Spinal cord (tissue), 10 donors: Measurements from ENCODE around the gene CEP44. TPM values are rescaled to one million over a fixed set of nuclear protein-coding genes. Genes with fewer than 3 reads are reported as not detected.

Experiments used
- DNase-seq, 6 donors: peaks; one replicate each; pipeline versions ENCODE4 v3.0.0 to v3.0.0-alpha.2; 2013 to 2015; ENCODE audit warnings: low spot score in 6 of 6, low read depth in 4 of 6
- H3K27ac ChIP-seq: one replicate; pipeline ENCODE4 v1.5.1; 2013; ENCODE audit warnings: low read depth, low read length, control low read depth
- H3K27me3 ChIP-seq: one replicate; pipeline ENCODE4 v1.6.1; 2013; ENCODE audit warnings: low read length; ENCODE audit not compliant: control insufficient read depth, insufficient read depth
- H3K36me3 ChIP-seq: one replicate; pipeline ENCODE4 v1.6.1; 2013; ENCODE audit warnings: low read length; ENCODE audit not compliant: control insufficient read depth, insufficient read depth
- H3K4me1 ChIP-seq: one replicate; pipeline ENCODE4 v1.6.1; 2013; ENCODE audit warnings: low read length; ENCODE audit not compliant: control insufficient read depth, insufficient read depth
- H3K4me3 ChIP-seq: one replicate; pipeline ENCODE4 v1.5.1; 2013; ENCODE audit warnings: low read depth, low read length, control low read depth
- H3K9me3 ChIP-seq: one replicate; pipeline ENCODE4 v1.6.1; 2013; ENCODE audit warnings: low read length; ENCODE audit not compliant: control insufficient read depth, insufficient read depth
- WGBS: methylation state at CpG from one replicate; pipeline ENCODE4 v1.1.5; 2013; ENCODE audit warnings: missing lambda C conversion rate; ENCODE audit not compliant: insufficient coverage; 5-methylcytosine and 5-hydroxymethylcytosine counted together
- polyA plus RNA-seq, 2 donors: library from polyadenylated mRNA; unstranded; fragments of 120-200 nt; gene quantifications; one replicate each; pipeline ENCODE4 v1.2.1, GENCODE V29; 2013; ENCODE audit not compliant: insufficient read length in 2 of 2
- total RNA-seq, 2 donors: library from RNA; depleted of rRNA in 1 of 2; stranded (reverse); fragments of 120-200 nt in 1 of 2; fragments of >200 nt in 1 of 2; gene quantifications; one replicate each; pipeline versions ENCODE4 v1.2.3 to v1.2.4, GENCODE V29; 2013 to 2014
- donor health status: healthy.

Gene CEP44
- total and polyA plus RNA-seq, 4 donors: 12.6 to 32.9 (median 16.8) TPM

DNA sequence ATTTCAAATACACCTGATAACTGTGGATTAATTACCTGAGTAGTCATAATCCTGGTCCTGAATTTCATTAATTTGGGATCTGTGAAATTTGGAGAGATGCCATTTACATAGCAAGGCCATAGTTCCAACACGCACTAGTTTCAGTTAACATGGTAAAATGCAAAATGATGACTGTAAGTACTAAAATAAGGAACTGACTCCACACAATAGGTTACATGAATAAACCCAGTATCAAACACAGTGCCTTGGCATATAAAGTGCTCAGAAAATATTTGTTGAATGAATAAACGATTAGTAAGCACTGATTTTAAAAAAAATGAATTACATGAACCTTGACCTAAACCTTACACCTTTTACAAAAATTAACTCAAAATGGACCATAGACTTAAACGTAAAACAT, 9.3 kb upstream of the CEP44 start:
- Histone ChIP-seq H3K27me3 (no peaks in the 10 kb centered on the region), H3K27ac (no peak overlapping the region), H3K4me3 (no peak overlapping the region), H3K36me3 (no peaks in the 10 kb centered on the region), H3K4me1 (no peaks in the 10 kb centered on the region), H3K9me3 (peaks cover under 1% of the 10 kb centered on the region)
- DNase-seq: no peak
- no CpG with 5 or more reads among the region's 3 CpGs for WGBS

DNA sequence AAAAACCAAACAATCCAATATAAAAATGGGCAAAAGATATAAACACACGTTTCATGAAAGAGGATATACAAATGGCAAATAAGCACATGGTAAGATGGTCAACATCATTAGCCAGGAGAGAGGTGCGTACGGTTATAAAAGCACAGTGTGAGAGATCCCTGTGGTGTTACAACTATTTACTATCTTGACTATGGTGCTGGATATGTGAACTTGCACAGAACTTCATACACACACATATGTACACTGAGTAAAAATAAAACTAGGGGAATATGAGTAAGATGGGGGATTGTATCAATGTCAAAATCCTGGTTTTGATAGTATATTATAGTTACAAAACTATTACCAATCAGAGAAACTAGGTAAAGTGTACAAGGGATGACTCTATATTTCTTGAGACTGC, 8.6 kb upstream of the CEP44 start:
- WGBS: no CpG with 5 or more reads among the region's 3 CpGs
- Histone ChIP-seq H3K27ac (no peak overlapping the region), H3K36me3 (no peaks in the 10 kb centered on the region), H3K27me3 (no peaks in the 10 kb centered on the region), H3K4me3 (no peak overlapping the region), H3K4me1 (no peaks in the 10 kb centered on the region), H3K9me3 (peaks cover 2% of the 10 kb centered on the region)
- DNase-seq: no peak

DNA sequence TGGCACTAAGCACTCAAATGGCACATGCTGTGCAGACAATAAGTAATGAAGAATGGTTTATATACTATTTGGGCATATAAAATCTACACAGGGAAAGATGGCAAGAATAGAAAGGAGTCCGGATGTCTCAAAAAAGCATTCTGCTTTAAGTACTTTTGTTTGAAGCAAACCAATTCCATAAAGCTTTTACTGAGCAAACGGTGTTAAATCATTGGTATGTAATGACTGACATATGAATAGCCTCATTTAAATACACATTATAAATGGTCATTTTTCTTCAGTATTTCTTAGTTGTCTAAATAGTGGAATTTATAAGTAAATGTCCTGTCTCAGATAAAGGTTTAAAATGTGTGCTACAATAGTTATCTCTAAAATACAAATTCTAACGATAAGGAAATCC, 6.3 kb upstream of the CEP44 start:
- no peak overlapping the region for H3K27ac ChIP-seq
- no CpG with 5 or more reads among the region's 3 CpGs for WGBS
- H3K4me1 ChIP-seq: no peaks in the 10 kb centered on the region

DNA sequence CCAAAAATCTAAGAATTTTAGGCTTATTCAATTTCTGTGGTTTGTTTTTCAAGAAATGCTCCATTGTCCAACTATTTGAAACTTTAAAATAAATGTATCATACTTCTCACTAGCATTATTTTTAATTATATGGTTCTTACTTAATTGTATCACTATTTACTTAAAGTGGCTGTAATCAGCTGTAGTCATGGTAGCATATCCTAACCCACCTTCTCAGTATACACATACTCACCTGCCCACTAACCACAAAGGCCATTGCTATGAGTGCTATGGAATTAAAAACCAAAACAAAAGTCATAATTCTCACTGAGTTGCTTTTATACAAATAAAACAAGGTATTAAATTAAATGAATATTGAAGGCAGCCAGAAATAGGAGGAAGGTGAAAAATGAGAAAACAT, 5.2 kb upstream of the CEP44 start:
- Histone ChIP-seq H3K4me3 (no peak overlapping the region), H3K4me1 (no peaks in the 10 kb centered on the region), H3K27me3 (no peaks in the 10 kb centered on the region), H3K27ac (no peak overlapping the region), H3K36me3 (no peaks in the 10 kb centered on the region), H3K9me3 (peaks cover 2% of the 10 kb centered on the region)
- DNase-seq: no peak

More for the DNA sequence above, 6.3 kb upstream of the CEP44 start:
- Histone ChIP-seq H3K9me3 (peaks cover 2% of the 10 kb centered on the region), H3K4me3 (no peak overlapping the region), H3K27me3 (no peaks in the 10 kb centered on the region), H3K36me3 (no peaks in the 10 kb centered on the region)
- no peak for DNase-seq

DNA sequence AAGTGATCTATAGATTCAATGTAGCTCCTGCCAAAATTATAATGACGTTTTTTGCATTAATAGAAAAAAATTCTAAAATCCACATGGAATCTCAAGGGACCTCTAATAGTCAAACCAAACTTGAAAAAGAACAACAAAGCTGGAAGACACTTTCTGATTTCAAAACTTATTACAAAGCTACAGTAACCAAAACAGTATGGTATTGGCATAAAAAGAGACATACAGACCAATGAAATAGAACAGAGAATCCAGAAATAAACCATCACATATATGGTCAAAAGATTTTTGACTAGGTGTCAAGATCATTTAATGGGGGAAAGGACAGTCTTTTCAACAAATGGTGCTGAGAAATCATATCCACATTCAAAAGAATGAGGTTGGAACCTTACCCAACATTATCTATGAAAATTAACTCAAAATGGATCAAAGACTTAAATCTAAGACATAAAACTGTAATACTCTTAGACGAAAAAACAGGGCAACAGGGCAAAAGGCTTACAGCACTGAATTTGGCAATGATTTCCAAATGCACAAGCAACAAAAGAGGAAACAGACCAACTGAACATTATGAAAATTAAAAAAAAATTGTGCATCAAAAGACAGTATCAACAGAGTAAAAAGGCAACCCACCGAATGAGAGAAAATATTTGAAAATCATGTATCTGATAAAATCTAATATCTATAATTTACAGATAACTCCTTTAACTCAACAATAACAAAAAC, 4.1 kb upstream of the CEP44 start:
- Histone ChIP-seq H3K36me3 (no peaks in the 10 kb centered on the region), H3K4me1 (no peaks in the 10 kb centered on the region), H3K9me3 (peaks cover 2% of the 10 kb centered on the region), H3K27ac (no peak overlapping the region), H3K4me3 (no peak overlapping the region), H3K27me3 (no peaks in the 10 kb centered on the region)
- WGBS: no CpG with 5 or more reads among the region's 3 CpGs
- DNase-seq: no peak

DNA sequence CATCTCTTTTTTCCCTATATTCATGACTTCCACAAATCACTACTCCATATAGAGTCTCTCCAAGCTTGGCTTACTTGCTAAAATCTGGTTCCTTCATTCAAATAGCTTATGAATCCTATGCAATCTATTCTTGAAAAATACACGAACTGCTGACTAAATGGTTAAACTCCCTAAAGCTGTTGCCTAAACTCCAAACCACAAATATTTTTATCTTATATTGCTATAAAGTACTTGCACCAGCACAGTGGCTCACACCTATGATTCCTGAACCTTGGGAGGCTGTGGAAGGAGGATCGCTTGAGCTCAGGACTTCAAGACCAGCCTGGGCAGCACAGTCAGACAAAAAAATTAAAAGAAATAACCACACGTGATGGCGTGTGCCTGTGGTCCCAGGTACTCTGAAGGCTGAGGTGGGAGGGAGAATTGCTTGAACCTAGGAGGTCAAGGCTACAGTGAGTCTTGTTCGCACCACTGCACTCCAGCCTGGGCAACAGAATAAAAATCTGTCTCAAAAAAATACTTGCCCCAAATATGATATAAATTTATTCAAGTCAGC, 2.5 kb upstream of the CEP44 start:
- Histone ChIP-seq H3K9me3 (peaks cover 2% of the 10 kb centered on the region), H3K27ac (no peak overlapping the region), H3K4me1 (no peaks in the 10 kb centered on the region), H3K36me3 (no peaks in the 10 kb centered on the region), H3K4me3 (no peak overlapping the region), H3K27me3 (no peaks in the 10 kb centered on the region)
- WGBS: 90% methylated on average over 2 of the region's 5 CpGs
- DNase-seq: no peak

DNA sequence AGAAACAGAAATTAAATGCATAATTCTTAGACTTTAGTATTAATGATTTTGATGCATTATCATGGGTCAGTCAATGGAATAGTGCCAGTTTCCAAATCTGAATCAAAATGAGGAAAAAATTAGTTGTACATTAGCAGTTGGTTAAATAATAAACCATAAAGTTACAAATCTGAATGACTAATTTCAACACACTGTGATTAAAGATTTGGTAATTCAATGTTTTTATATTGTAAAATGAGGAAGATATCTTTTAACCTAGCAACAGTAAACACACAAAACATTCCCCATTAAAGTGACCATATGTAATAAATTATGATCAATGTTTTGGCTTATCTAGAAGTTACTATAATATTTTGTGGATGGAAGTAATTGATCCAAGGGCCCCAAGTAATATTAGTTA, 1.8 kb upstream of the CEP44 start:
- Histone ChIP-seq H3K27me3 (no peaks in the 10 kb centered on the region), H3K27ac (no peak overlapping the region), H3K4me3 (no peak overlapping the region), H3K9me3 (peaks cover 2% of the 10 kb centered on the region), H3K4me1 (no peaks in the 10 kb centered on the region), H3K36me3 (no peaks in the 10 kb centered on the region)
- DNase-seq: no peak

DNA sequence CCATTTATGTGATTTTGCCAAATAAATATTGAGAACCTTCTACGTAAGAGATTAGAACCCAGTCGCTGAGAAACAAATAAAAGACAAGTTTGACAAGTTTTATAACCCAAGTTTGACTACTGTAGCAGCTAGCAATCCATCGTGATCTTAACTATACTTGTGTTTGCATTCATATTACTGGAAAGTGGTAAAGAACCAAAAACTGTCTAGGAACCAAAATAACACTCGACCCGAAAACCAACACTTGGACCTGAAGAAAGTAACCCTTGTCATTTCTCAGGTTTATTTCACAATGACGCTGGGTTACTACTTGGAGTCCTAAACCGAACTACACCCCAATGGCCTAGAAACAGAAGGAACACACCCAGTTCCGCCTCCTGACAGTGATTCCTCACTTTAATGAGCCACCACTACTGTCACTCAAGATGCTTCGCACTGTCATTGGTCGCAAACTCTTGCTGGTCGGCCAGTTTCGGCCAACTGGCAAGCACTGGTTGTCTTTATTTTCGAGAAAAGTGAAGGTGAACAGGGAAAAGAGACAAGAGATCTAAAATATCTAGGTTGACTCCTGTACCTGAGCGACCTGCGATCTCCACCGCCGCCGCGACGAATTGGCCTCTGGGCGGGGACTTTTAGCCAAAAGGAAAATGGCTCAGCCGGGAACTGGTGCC, 740 bp upstream of the CEP44 start:
- H3K27me3 ChIP-seq: no peaks in the 10 kb centered on the region
- H3K36me3 ChIP-seq: no peaks in the 10 kb centered on the region
- peak; percentile 66 to 96 (median 84) for DNase-seq
- H3K27ac ChIP-seq: peak overlapping the region; percentile 100
- no peaks in the 10 kb centered on the region for H3K4me1 ChIP-seq
- H3K4me3 ChIP-seq: peak overlapping the region; percentile 96
- peaks cover 2% of the 10 kb centered on the region for H3K9me3 ChIP-seq
- WGBS: under 1% methylated on average over 16 of the region's 22 CpGs

DNA sequence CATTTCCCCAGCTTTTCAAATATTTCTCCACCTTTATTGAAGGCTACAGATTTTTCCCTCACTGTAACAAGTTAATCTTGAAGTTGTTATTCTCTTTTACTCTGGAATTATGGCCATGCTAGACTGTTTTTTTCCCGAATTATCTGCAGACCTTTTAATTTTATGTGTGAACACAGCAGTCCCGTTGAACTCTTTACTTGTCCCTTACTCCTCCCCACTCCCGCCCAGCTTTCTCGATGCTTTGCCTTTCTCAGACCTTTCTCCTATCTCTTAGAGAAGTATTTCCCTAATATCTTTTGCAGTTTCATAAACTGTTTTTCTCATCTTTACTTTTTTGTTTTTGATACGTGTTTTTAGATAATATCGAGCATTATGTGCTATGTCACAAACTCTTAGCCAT, 776 bp downstream of the CEP44 start:
- peak overlapping the region; percentile 100 for H3K27ac ChIP-seq
- DNase-seq: no peak
- no peaks in the 10 kb centered on the region for H3K4me1 ChIP-seq
- no CpG with 5 or more reads among the region's 6 CpGs for WGBS
- H3K36me3 ChIP-seq: no peaks in the 10 kb centered on the region
- no peaks in the 10 kb centered on the region for H3K27me3 ChIP-seq
- H3K4me3 ChIP-seq: peak overlapping the region; percentile 96
- H3K9me3 ChIP-seq: peaks cover 2% of the 10 kb centered on the region

DNA sequence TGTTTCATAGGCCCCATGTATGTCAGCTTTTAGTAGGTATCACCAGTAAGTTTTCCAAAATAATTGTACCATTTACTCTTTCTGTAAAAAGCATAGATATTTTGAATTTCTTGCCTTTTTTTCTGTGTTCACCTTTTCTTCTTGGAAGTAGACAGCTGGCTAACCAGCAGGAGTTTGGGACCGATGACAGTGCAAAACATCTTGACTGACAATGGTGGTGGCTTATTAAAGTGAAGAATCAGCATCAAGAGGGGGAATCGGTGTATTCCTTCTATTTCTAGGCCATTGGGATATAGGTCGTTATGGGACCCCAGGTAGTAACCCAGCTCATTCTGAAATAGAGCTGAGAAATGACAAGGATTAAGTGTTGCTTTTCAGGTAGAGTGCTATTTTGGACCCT, 3.2 kb downstream of the CEP44 start:
- WGBS: 100% methylated on average over 3 of the region's 3 CpGs
- H3K9me3 ChIP-seq: peaks cover under 1% of the 10 kb centered on the region
- H3K4me1 ChIP-seq: no peaks in the 10 kb centered on the region
- no peak overlapping the region for H3K27ac ChIP-seq
- H3K4me3 ChIP-seq: no peak overlapping the region
- H3K27me3 ChIP-seq: no peaks in the 10 kb centered on the region
- no peak for DNase-seq
- H3K36me3 ChIP-seq: no peaks in the 10 kb centered on the region
